OCI-LY1 (cell line): Measurements from ENCODE around the gene VSX2.
"Not testable (repeated sequence)": the region's sequence is repeated elsewhere in the genome, so short reads cannot be mapped to it uniquely, and the experiment has no call there.

Source experiments
- H2AFZ ChIP-seq: fragments of 200-600 bp; sonication (generic), shearing (Covaris generic); 2 replicates; pipeline ENCODE4 v1.6.0; 2014; ENCODE audit warnings: antibody characterized with exemption, mild to moderate bottlenecking, low read length
- H3F3A ChIP-seq: fragments of 200-600 bp; sonication (generic), shearing (Covaris generic); 2 replicates; pipeline ENCODE4 v1.6.0; 2014; ENCODE audit warnings: mild to moderate bottlenecking, antibody characterized with exemption, low read length, moderate library complexity; ENCODE audit not compliant: insufficient read depth
- H3K27ac ChIP-seq: fragments of 200-600 bp; sonication (generic); 2 replicates; pipeline ENCODE4 v1.5.1; 2014; ENCODE audit warnings: low read length, mixed run types, mild to moderate bottlenecking, low read depth; ENCODE audit not compliant: poor library complexity, severe bottlenecking
- H3K27me3 ChIP-seq: fragments of 200-600 bp; sonication (generic); 2 replicates; pipeline ENCODE4 v1.6.0; 2014; ENCODE audit warnings: antibody characterized with exemption, mild to moderate bottlenecking, low read length, moderate library complexity; ENCODE audit not compliant: insufficient read depth
- H3K36me3 ChIP-seq: fragments of 200-600 bp; sonication (generic); 2 replicates; pipeline ENCODE4 v1.6.1; 2014; ENCODE audit warnings: mild to moderate bottlenecking, antibody characterized with exemption, low read length, moderate library complexity, mixed read lengths; ENCODE audit not compliant: insufficient read depth
- H3K4me1 ChIP-seq: fragments of 200-600 bp; sonication (generic); 2 replicates; pipeline ENCODE4 v1.5.1; 2014; ENCODE audit warnings: mild to moderate bottlenecking, low read length, moderate library complexity; ENCODE audit not compliant: insufficient read depth, severe bottlenecking
- H3K4me2 ChIP-seq: fragments of 200-600 bp; sonication (generic), shearing (Covaris generic); 2 replicates; pipeline ENCODE4 v1.6.1; 2014; ENCODE audit warnings: low read length
- H3K4me3 ChIP-seq: fragments of 200-600 bp; sonication (generic); 2 replicates; pipeline ENCODE4 v1.5.1; 2014; ENCODE audit warnings: low read length, low read depth, mild to moderate bottlenecking, mixed read lengths; ENCODE audit not compliant: poor library complexity, severe bottlenecking
- H3K79me2 ChIP-seq: fragments of 200-600 bp; shearing (Covaris generic); 2 replicates; pipeline ENCODE4 v1.6.1; 2016; ENCODE audit warnings: mixed run types, low read length, mixed read lengths; ENCODE audit not compliant: insufficient read depth
- H3K9ac ChIP-seq: fragments of 200-600 bp; sonication (generic), shearing (Covaris generic); 2 replicates; pipeline ENCODE4 v1.6.1; 2014; ENCODE audit warnings: mild to moderate bottlenecking, low read length, mixed read lengths
- H3K9me2 ChIP-seq: fragments of 200-600 bp; sonication (generic), shearing (Covaris generic); 2 replicates; pipeline ENCODE4 v1.6.1; 2014; ENCODE audit warnings: low read depth, mild to moderate bottlenecking, low read length, mixed read lengths
- H3K9me3 ChIP-seq: fragments of 200-600 bp; shearing (Covaris generic); 2 replicates; pipeline ENCODE4 v1.6.1; 2014; ENCODE audit warnings: low read length, mixed read lengths
- H4K20me1 ChIP-seq: fragments of 200-600 bp; sonication (generic), shearing (Covaris generic); 2 replicates; pipeline ENCODE4 v1.6.0; 2016; ENCODE audit warnings: mild to moderate bottlenecking, low read length; ENCODE audit not compliant: insufficient read depth
- CTCF ChIP-seq: fragments of 200-600 bp; sonication (generic), shearing (Covaris generic); IDR thresholded peaks from 2 replicates; pipeline ENCODE4 v1.5.1; 2017; ENCODE audit warnings: mild to moderate bottlenecking, antibody characterized with exemption, low read length, moderate library complexity, mixed read lengths
- EZH2 ChIP-seq: fragments of 200-600 bp; sonication (generic), shearing (Covaris generic); IDR thresholded peaks from 2 replicates; pipeline ENCODE4 v1.8.0; 2017; ENCODE audit warnings: borderline replicate concordance, mixed run types, mild to moderate bottlenecking, antibody characterized with exemption, low read length, moderate library complexity, mixed read lengths

VSX2 gene

GRCh38 chr14:74263921-74264320 lies 24.7 kb downstream of the VSX2 start:
- no peak overlapping the region for H2AFZ ChIP-seq

GRCh38 chr14:74265301-74265965 lies 26.2 kb downstream of the VSX2 start:
- no peaks in the 10 kb centered on the region for H3F3A ChIP-seq
- H3K36me3 ChIP-seq, result no peaks in the 10 kb centered on the region
- H3K4me1 ChIP-seq, result no peaks in the 10 kb centered on the region
- no peak overlapping the region for H3K4me2 ChIP-seq
- H3K27ac ChIP-seq, result no peak overlapping the region
- TF ChIP-seq EZH2 (no peak), CTCF (no peak)
- H2AFZ ChIP-seq, result no peak overlapping the region
- H3K79me2 ChIP-seq, result no peaks in the 10 kb centered on the region
- H3K27me3 ChIP-seq, result 0 out of 2 replicates have a peak, but pooled peaks cover 4% of the 10 kb centered on the region
- H3K4me3 ChIP-seq, result no peak overlapping the region
- H4K20me1 ChIP-seq, result no peaks in the 10 kb centered on the region
- H3K9me3 ChIP-seq, result no peaks in the 10 kb centered on the region
- no peak overlapping the region for H3K9ac ChIP-seq
- no peaks in the 10 kb centered on the region for H3K9me2 ChIP-seq

More at GRCh38 chr14:74263921-74264320, 24.7 kb downstream of the VSX2 start:
- Histone ChIP-seq H3K4me1 (no peaks in the 10 kb centered on the region), H3K4me3 (no peak overlapping the region), H3K4me2 (no peak overlapping the region), H3K9me3 (no peaks in the 10 kb centered on the region), H4K20me1 (no peaks in the 10 kb centered on the region), H3F3A (no peaks in the 10 kb centered on the region), H3K9ac (no peak overlapping the region), H3K79me2 (no peaks in the 10 kb centered on the region), H3K36me3 (no peaks in the 10 kb centered on the region), H3K9me2 (no peaks in the 10 kb centered on the region), H3K27ac (no peak overlapping the region), H3K27me3 (0 out of 2 replicates have a peak, but pooled peaks cover 4% of the 10 kb centered on the region)
- TF ChIP-seq EZH2 (no peak), CTCF (no peak)

- Histone ChIP-seq H3F3A (no peaks in the 10 kb centered on the region), H3K4me1 (no peaks in the 10 kb centered on the region), H3K4me3 (no peak overlapping the region), H3K27ac (no peak overlapping the region), H3K9me3 (no peaks in the 10 kb centered on the region), H3K9me2 (no peaks in the 10 kb centered on the region), H2AFZ (no peak overlapping the region), H4K20me1 (no peaks in the 10 kb centered on the region), H3K27me3 (0 out of 2 replicates have a peak, but pooled peaks cover 4% of the 10 kb centered on the region), H3K9ac (no peak overlapping the region), H3K79me2 (no peaks in the 10 kb centered on the region), H3K4me2 (no peak overlapping the region), H3K36me3 (no peaks in the 10 kb centered on the region)
- TF ChIP-seq EZH2, result no peak
- TF ChIP-seq CTCF, result no peak
These were observed 28.3 kb downstream of the VSX2 start for GRCh38 chr14:74267588-74267987.

- not testable (repeated sequence) for H3K79me2 ChIP-seq, H3K9ac ChIP-seq, H3K9me3 ChIP-seq, H3K27me3 ChIP-seq, H3K4me1 ChIP-seq, H3K4me3 ChIP-seq, H3K36me3 ChIP-seq, H4K20me1 ChIP-seq, H3K27ac ChIP-seq, H3K4me2 ChIP-seq, H3F3A ChIP-seq, H3K9me2 ChIP-seq, H2AFZ ChIP-seq
These were observed 31.3 kb downstream of the VSX2 start for GRCh38 chr14:74270382-74271177.
